ENCODE measurements around the gene NASP.

Gene NASP

DNA sequence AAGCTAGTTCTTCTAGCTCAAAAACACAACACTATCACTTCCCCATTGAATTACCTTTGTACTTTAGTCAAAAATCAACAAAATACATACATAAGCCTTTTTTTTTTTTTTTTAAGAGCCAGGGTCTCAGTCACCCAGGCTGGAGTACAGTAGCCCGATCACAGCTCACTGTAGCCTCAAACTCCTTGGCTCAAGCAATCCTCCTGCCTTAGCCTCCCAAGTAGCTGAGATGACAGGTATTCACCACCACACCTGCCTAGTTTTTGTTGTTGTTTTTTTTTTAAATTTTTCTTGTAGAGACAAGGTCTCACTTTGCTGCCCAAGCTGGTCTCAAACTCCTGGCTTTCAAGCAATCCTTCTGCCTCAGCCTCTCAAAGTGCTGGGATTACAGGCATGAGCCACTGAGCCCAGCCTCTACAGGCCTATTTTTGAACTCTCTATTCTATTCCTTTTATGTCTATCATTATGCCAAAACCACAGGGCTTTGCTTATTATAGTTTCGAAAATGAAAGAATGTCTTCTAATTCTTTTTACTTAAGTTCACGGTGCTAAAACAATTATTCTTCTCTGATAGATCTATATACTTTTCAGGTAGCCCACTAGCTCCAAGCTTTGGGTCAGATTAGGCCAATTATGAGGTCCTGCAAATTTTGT lies 72.9 kb downstream of the NASP start:
- H3K9me3 ChIP-seq (ENCODE audit: control insufficient read depth, low read depth, low read length), result no peaks in the 10 kb centered on the region
- no peaks in the 10 kb centered on the region for H3K27me3 ChIP-seq (ENCODE audit: control insufficient read depth, insufficient read depth, low read length)
- no peak overlapping the region for H3K4me3 ChIP-seq (ENCODE audit: low read length)
- peaks cover 92% of the 10 kb centered on the region for H3K36me3 ChIP-seq (ENCODE audit: control insufficient read depth, low read depth, low read length)
- no peak overlapping the region for H3K9ac ChIP-seq (ENCODE audit: low read length)
- H3K4me1 ChIP-seq (ENCODE audit: control insufficient read depth, low read depth, low read length), result no peaks in the 10 kb centered on the region
- no peak overlapping the region for H3K27ac ChIP-seq (ENCODE audit: low read length)

DNA sequence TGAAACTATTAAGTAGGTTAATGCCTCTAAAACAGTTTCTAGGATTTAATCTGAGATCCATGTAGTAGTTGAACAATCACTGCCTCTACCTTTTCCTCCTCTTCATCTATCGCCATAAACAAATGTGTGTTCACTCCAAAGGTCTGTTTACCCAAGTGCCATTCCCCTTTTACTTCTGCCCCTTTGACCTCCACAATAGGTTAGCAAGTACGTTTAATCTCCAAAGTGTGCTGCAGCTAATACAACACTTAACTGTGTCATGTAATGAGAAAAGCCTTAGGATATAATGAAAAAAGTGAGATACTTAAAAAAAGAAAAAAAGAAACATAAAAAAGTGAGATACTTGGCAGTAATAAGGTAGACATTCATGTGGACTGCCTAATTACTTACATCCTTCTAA lies 74.3 kb downstream of the NASP start:
- Histone ChIP-seq H3K4me1 (ENCODE audit: control insufficient read depth, low read depth, low read length) (no peaks in the 10 kb centered on the region), H3K27ac (ENCODE audit: low read length) (no peak overlapping the region), H3K36me3 (ENCODE audit: control insufficient read depth, low read depth, low read length) (peaks cover 82% of the 10 kb centered on the region)

DNA sequence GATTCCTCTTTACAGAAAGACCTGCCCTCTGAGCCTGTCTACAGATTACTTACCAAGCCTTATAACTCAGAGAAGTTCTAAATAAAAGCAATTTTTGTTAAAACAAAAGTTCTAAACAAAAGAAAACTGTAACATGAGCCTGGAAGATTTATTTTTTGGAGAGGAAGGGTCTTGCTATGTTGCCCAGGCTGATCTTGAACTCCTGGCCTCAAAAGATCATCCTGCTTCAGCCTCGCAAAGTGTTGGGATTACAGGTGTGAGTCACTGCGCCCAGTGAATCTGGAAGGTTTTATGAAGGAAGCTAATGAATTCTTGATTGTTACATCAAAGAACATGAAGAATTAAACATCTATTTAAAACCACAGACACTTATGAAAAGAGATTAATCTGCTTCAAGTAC lies 75.4 kb downstream of the NASP start:
- Histone ChIP-seq H3K9ac (ENCODE audit: low read length) (no peak overlapping the region), H3K4me1 (ENCODE audit: control insufficient read depth, low read depth, low read length) (no peaks in the 10 kb centered on the region), H3K27me3 (ENCODE audit: control insufficient read depth, insufficient read depth, low read length) (no peaks in the 10 kb centered on the region), H3K36me3 (ENCODE audit: control insufficient read depth, low read depth, low read length) (peaks cover 77% of the 10 kb centered on the region), H3K9me3 (ENCODE audit: control insufficient read depth, low read depth, low read length) (no peaks in the 10 kb centered on the region), H3K27ac (ENCODE audit: low read length) (no peak overlapping the region), H3K4me3 (ENCODE audit: low read length) (no peak overlapping the region)

More for the DNA sequence above, 74.3 kb downstream of the NASP start:
- Histone ChIP-seq H3K9me3 (ENCODE audit: control insufficient read depth, low read depth, low read length) (no peaks in the 10 kb centered on the region), H3K4me3 (ENCODE audit: low read length) (no peak overlapping the region), H3K9ac (ENCODE audit: low read length) (no peak overlapping the region), H3K27me3 (ENCODE audit: control insufficient read depth, insufficient read depth, low read length) (no peaks in the 10 kb centered on the region)

DNA sequence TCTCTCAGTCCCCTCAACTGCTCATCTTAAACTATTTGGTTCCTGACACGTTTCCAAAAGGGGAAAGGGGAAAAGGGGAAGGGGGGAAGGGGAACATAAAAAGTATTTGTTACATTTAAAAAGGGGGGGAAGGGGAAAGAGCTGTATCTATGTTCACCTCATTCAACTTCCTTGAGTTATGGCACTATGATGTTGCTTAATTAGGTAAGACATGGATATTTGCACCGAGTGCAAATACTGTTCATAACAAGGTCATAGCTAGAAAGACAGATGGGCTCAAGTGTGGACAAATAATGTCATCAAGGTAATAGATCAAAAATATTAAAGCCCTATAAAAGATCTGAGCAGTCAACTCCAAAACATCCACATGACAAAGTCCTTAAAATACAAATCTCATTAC lies 76.5 kb downstream of the NASP start:
- H3K27ac ChIP-seq (ENCODE audit: low read length), result no peak overlapping the region
- H3K4me1 ChIP-seq (ENCODE audit: control insufficient read depth, low read depth, low read length), result no peaks in the 10 kb centered on the region
- H3K9ac ChIP-seq (ENCODE audit: low read length), result no peak overlapping the region
- no peak overlapping the region for H3K4me3 ChIP-seq (ENCODE audit: low read length)
- H3K36me3 ChIP-seq (ENCODE audit: control insufficient read depth, low read depth, low read length), result peaks cover 66% of the 10 kb centered on the region
- no peaks in the 10 kb centered on the region for H3K27me3 ChIP-seq (ENCODE audit: control insufficient read depth, insufficient read depth, low read length)
- H3K9me3 ChIP-seq (ENCODE audit: control insufficient read depth, low read depth, low read length), result no peaks in the 10 kb centered on the region

DNA sequence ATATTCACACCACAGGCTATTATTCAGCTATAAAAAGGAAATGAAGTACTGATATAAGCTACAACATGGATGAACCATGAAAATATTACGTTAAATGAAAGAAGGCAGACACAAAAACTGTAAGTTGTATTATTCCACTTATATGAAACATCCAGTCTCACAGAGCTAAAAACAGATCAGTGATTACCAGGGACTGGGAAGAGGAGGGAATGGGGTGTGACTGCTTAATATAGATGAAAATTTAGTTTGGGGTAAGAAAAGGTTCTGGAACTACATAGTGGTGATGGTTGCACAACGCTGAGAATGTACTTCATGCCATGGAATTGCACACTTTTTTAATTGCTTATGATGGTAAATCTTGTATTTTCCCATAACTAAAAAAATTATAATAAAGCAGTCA lies 83.0 kb downstream of the NASP start:
- Histone ChIP-seq H3K9me3 (ENCODE audit: control insufficient read depth, low read depth, low read length) (no peaks in the 10 kb centered on the region), H3K27me3 (ENCODE audit: control insufficient read depth, insufficient read depth, low read length) (no peaks in the 10 kb centered on the region), H3K4me1 (ENCODE audit: control insufficient read depth, low read depth, low read length) (no peaks in the 10 kb centered on the region), H3K27ac (ENCODE audit: low read length) (no peak overlapping the region), H3K36me3 (ENCODE audit: control insufficient read depth, low read depth, low read length) (peaks cover 6% of the 10 kb centered on the region), H3K4me3 (ENCODE audit: low read length) (no peak overlapping the region), H3K9ac (ENCODE audit: low read length) (no peak overlapping the region)

DNA sequence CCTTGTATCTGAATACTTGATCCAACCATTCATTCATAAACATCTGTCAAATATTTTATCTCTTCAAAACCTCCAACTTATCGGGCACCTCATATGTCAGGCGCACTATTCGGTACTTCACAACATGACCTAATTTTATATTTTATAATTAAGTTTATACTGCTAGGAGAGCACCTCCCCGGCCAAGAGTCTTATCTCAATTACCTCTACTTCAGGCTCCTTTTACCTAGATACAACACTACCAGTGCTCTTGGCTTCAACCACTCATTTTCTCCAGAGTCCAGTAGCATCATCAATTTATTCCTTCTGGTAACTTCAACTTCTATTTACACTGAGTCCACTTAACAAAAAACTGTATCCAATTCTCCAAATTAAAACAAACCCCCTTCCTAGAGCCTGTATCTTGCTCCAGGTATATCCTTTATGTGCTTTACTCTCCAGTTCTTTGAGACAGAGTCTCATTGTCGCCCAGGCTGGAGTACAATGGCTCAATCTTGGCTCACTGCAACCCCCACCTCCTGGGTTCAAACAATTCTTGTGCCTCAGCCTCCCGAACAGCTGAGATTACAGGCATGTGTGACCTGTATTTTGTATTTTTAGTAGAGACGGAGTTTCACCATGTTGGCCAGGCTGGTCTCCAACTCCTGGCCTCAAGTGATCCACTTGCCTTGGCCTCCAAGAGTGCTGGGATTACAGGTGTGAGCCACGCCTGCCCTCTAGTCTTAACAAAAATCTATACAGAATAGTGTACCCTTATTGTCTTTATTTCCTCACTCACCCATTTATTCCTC lies 83.7 kb downstream of the NASP start:
- H3K4me3 ChIP-seq (ENCODE audit: low read length), result no peak overlapping the region

More for the DNA sequence above, 83.7 kb downstream of the NASP start:
- Histone ChIP-seq H3K27me3 (ENCODE audit: control insufficient read depth, insufficient read depth, low read length) (no peaks in the 10 kb centered on the region), H3K36me3 (ENCODE audit: control insufficient read depth, low read depth, low read length) (peaks cover 6% of the 10 kb centered on the region), H3K9me3 (ENCODE audit: control insufficient read depth, low read depth, low read length) (no peaks in the 10 kb centered on the region), H3K9ac (ENCODE audit: low read length) (no peak overlapping the region), H3K4me1 (ENCODE audit: control insufficient read depth, low read depth, low read length) (no peaks in the 10 kb centered on the region), H3K27ac (ENCODE audit: low read length) (no peak overlapping the region)

Data from iPS-18a (cell line).